Stimulated activated CD4-positive, alpha-beta T cell treated with anti-CD3 and anti-CD28 coated beads, Interleukin-1b, Interleukin-23, amount 100 ng/mL, for 24 hours (primary cell): ENCODE data around the gene CRKL.
A peak's percentile ranks its signal among the peaks of the same experiment; 100 is the strongest.

Experiments
- DNase-seq, 4 experiments: peaks; one replicate each; pipeline ENCODE4 v3.0.0-alpha.2; 2020; ENCODE audit warnings: low read depth in 4 of 4, low spot score in 1 of 4

CRKL gene

DNA sequence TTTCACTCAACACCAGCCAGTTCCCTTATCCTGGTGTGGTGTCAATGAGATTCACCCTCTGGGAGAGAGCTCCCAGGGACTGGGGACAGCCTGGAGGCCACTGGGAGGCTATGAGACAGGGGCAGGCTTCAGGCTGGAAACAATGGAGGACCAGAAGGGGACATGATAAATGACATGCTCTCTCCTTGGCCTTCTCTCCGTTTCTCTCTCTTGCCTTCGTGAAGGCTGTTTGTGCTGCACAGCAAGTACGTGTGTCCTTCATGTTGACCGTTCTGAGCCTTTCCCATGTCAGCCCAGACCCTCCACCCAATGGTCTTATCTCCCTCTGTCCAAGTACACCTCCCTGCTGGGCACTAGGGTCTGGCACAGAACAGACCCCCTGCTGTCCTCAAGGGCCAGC is 63.3 kb downstream of the CRKL start:
- no peak for DNase-seq

DNA sequence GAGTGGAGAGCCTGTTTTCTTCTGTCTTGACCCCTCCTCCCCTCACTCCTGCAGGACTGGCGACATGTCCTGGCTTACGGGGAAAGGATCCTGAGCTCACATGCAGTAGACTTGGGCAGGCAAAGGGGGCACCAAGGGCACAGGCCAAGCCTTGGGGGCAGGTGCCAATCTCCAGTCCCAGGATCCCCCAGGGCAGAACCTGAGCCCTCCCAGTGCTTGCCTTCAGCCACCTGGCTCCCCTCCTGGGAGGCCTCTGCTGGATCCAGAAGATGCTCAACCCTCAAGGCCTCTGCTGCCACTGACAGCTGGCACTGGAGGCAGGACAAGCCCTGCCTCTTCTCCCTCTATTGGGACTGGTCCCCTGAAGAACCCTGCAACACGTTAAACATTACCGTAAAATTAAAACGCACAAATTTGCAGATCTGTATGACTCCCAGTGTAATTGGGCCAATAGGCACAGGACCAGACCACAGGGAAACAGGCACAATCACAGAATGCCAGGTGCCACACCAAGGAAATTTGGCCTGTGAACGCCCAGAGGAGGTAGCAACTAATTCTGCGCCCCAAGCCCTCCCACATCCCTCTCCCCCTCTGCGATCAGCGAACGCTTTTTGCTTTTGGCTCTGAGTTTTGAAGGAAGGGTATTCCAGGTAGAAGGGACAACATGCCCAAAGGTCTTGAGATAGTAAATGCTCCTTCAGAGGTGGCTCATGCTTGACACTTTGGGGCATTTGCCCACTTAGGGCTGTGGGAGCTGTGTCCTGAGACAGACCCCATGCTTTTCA is 63.9 kb downstream of the CRKL start:
- no peak for DNase-seq

DNA sequence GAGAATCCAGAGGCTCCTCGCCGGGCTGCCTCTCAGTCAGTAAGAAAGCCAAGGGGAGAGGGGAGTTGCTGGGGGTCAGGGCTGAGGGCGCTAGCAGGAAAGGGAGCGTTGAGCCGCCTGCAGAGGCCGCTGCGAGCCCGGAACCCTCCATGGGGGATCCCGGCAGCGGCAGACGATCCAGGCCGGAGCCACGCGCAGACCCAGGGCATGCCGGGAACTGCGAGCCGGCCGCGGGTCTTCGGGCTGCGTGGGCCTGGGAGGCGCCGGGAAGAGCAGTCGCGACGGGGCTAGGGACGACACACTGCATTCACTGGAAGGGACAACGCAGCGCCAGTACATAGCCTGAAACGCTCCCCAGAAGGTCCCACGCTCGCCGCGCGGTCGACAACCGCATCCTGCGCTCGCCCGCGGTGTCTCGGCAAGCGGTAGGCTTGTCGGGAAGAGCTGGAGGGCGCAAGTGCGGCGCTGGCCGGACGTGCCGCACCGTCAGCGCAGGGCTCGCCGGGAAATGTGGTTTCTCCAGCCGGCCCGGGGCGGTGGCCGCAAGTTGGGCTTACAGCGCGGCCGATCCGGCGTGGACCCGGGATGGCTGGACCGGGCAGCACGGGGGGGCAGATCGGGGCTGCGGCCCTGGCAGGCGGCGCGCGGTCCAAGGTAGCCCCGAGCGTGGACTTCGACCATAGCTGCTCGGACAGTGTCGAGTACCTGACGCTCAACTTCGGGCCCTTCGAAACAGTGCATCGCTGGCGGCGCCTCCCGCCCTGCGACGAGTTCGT is 64.8 kb downstream of the CRKL start, which contains the start of gene LZTR1:
LZTR1 (plus strand) TSS at position 511 of the 776 bp plus-strand sequence; CDS start at position 586, 75 bp downstream.
- DNase-seq, result peak in 3 of 4 experiments; percentile 45 to 65 (median 64)

DNA sequence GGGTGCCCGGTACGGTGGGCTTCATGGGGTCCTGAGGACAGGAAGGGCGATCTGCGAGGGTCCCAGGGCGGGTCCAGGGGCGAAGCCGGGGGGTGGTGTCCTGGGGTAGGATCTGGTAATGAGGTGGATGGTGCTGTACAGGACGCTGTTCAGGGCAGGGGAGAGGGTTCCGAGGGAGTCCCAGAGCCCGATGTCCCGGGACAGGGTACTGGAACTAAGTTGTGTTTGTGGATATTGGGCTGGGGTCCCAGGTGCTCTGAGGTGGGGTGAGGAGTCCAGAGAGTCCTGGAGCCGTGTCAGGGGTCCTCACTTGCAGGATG is 65.3 kb downstream of the CRKL start:
- no peak for DNase-seq

DNA sequence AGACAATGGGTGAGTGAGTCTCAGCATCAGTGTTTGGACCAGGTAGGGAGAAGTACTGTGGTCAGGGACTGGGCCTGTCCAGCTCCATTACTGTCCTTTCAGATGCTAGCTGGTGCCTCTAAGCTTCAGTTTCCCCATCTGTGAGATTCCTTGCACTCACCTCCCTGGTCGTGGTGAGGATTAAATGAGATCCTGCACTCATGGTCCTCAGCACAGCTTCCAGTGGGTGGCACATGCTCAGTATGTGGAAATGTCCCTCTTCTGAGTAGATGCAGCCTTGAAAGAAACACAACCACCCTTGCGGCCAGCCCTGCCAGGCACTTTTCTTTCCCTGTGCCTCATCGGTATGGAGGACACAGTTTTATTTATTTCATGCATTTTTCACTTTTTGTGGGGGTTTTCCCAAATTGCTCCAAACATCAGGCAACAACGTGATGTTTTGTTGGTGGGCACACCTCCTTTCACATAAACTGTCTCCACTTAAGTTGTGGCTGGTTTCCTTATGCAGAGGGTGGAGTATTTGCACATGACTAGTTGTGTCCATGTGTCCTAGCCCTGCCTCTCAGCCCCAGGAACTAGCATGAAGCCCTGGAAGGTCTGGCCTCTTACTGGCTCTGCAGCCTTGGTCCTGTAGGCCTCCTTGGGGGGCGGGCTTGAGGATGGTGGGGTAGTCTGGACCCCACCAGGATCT is 66.0 kb downstream of the CRKL start:
- DNase-seq, result no peak

DNA sequence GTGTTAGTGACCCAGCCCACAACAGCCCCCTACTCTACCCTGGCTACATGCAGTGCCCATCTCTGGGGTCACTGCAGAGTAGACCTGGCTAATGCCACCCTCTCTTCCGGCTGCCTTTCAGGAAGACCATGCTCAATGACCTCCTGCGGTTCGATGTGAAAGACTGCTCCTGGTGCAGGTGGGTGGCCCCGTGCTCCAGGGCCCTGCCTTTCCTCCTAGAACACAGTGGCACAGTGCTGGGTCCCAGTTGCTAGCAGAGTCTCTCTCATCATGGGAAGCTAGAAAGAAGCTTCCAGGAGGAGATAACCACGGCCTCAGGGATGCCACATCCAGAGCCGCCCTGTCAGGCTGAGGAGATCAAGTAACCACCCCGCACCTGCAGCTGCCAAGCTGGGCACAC is 68.5 kb downstream of the CRKL start:
- DNase-seq, result no peak

DNA sequence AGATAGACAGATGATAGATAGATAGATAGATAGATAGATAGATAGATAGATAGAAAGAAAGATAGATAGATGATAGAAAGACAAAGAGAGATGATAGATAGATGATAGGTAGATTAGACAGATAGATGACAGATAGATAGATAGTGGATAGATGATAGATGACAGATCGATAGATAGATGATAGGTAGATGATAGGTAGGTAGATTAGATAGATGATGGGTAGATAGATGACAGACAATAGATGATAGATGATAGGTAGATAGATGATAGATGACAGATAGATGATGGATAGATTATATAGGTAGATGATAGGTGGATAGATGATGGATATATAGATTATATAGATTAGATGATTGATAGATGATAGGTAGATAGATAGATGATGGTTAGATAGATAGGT is 69.2 kb downstream of the CRKL start:
- no peak for DNase-seq

DNA sequence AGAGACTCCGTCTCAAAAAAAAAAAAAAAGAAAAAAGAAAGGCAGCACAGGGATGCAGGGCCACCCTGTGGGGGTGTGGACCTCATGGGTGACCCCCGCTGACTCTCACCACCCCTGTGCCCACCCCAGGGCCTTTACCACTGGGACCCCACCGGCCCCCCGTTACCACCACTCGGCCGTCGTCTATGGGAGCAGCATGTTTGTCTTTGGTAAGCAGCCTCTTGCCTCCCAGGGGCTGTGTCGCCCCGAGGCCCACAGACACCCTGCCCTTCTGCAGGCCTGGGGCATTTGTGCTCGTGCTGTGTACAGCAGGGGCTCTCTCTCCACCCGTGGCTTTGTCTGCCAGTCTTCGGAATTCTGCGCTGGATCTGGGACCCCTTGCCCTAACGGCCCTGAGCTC is 70.2 kb downstream of the CRKL start:
- DNase-seq, result no peak

DNA sequence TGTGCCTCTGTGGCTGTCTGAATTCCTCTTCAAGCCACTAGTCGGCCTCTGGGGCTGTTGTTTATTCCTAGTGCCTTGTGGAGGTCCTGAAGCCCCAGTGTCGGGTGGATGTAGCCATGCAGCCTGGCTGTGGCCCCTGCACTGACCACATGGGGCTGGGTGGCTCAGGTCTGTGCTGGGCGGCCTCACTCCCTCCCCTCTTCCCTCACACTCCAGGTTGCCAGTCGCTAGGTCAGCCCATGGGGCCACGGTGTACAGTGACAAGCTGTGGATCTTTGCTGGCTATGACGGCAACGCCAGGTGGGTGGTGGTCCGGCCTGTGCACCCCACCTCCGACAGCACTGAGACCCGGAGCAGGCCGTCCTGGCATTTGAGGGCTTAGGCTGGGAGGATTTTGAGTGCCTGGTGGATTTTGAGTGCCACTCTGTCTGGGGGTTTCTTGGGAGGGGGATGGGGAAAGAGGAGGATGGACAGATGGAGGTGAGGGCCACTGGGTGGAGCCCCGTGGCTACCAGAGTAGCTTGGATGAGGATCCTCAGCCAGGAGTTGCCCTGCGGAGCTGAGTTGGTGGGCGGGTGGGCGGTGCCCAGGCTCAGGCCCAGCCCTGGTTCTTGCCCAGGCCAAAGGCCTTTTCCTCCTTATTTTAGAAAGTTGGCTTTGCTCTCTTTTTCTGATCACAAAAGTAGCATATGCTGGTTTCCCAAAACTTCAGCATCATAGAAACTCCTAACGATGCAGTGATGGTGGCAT is 71.5 kb downstream of the CRKL start:
- DNase-seq, result no peak

DNA sequence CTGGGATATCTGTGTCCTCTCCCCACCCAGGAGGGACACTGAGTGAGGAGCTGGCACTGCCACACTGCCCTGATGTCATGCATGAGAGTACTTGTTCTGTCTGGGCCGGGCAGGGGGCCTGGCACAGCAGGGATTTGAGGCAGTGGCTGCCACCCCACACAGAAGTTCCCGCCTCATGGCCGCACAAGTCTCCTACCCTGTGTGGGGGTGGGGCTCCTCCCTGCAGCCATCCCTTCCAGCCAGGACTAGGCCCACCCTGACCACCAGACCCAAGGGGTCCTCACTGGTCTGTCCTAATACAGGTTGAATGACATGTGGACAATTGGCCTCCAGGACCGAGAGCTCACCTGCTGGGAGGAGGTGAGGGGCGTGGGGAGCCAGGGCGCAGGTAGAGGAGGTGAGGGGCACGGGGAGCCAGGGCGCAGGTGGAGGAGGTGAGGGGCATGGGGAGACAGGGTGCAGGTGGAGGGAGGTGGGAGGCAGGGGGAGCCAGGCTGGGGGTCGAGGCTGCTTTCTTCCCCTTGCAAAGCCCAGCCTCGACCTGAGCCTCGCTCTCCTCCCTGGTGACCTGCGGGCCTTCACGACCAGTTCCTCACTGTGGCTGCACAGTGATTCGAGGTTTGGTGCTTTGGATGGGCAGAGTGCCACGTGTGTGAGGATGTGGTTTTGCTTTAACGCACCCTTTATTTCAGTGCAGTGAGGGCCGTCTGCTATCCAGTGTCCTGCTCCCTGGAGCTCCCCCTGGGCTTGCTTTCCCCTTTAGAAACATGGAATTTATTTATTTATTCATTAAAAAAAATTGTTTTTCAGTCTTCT is 72.3 kb downstream of the CRKL start:
- no peak for DNase-seq

DNA sequence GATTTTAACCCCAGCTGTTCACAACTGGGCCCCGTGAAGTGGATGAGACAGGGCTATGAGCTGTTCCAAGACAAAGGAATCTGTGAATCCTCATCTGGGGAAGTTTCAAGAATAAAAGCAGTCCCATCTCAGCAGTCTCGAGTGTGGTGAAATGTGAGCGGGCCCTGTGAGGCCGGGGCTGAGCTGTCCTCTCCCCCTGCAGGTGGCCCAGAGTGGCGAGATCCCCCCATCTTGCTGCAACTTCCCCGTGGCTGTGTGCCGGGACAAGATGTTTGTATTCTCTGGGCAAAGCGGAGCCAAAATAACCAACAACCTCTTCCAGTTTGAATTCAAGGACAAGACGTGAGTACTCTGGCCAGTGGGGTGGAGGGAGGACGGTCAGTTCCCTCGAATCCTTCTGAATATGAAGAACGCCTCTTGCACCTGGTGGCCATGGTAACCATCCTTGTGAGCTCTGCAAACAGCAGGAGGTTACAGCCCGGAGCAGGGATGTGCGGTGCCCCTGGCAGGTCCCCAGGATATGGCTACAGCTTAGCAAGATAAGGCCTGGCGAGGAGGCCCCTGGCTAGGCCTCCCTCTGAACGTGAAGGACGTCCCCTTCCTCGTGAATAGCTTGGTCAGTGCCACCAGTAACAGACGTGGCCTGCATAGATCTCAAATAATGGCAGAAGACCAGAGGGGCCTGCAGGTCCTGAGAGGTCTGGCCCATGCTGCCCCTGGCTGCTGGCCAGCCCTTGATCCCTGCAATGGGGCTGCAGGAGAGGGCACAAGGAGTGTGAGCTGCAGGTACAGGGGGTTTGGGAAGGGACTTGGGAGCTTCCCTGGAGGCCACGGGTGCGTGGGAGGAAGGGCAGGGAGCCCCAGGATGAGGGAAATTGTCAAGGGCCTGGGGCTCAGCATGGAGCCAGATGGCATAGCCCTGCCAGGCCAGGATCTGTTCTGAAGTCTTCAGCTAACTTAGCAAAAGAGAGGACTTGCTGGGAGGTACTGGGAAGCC is 73.3 kb downstream of the CRKL start:
- DNase-seq, result no peak

DNA sequence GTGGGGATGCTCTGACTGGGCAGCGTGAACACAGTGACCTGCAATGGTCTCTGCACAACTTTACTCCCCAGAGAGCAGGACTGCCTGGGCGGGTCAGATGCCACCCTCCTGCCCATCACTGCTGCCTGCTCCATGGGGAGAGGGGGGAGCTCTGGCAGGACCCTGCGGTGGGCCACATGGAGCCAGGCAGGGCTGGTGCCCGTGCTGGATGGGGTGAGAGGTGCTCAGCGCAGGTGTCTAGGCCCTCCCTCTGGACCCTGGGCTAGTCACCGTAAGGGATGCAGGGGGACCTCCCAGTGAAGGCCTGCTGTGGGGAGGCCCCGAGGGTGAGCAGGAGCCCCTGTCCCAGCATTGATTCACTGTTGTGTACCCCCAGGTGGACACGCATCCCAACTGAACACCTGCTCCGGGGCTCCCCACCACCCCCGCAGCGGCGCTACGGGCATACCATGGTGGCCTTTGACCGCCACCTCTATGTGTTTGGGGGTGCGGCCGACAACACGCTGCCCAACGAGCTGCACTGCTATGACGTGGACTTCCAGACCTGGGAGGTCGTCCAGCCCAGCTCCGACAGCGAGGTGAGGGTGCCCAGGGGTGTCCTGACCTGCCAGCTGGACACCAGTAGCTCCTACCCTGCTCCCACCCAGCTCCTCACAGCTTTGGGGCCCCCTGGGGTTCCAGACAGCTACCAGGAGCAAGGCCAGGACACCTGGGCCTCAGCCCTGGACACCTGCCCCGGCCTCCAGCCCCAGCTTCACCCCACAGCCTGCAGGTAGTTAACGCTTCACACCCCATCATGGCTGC is 74.2 kb downstream of the CRKL start:
- no peak for DNase-seq

DNA sequence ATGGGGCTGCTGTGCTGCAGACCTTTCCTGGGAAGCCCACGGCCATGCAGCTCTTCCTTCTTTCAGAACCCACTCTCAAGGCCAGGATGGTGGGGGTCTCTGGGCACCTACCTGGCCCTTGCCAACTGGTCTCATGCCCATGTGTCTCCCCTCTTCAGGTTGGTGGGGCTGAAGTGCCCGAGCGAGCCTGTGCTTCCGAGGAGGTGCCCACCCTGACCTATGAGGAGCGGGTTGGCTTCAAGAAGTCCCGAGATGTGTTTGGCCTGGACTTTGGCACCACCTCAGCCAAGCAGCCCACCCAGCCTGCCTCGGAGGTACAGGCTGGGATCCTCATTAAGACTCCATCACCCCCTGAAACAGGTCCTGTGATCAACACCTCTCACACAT is 74.8 kb downstream of the CRKL start:
- no peak for DNase-seq

DNA sequence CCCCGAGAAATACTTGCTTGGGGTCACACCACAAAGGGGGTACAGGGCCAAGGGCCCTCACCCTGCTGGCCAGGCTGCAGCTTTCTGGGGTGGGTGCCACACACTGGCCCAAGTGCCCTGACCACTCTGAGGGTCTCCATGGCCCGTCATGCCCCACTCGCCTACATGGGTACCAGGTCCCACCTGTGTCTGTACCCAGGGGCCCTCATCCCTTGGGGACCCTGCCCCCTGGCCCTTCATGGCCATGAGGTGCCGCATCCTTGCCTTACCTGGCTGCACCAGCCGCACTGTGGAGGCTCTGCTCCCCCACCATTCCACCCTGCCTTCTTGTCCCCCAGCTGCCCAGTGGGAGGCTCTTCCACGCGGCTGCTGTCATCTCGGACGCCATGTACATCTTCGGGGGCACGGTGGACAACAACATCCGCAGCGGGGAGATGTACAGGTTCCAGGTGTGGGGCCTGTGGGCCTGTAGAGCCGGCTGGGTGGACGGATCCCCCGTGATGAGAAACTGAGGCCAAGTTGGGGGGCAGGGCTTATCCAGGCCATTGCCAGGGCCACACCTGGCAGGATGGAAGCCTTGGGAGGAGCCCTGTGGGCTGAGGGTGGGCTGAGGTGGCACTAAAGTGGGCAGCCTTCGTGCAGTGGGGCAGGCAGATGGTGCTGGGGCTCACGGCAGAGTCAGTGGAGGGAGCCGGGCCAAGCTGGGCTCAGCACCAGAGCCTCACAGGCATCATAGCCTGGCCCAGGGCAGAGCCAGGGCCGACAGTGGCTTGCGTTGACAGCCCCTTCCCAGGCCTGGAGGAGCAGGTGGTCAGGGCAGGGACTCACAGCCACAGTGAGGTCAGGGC is 75.5 kb downstream of the CRKL start:
- no peak for DNase-seq

DNA sequence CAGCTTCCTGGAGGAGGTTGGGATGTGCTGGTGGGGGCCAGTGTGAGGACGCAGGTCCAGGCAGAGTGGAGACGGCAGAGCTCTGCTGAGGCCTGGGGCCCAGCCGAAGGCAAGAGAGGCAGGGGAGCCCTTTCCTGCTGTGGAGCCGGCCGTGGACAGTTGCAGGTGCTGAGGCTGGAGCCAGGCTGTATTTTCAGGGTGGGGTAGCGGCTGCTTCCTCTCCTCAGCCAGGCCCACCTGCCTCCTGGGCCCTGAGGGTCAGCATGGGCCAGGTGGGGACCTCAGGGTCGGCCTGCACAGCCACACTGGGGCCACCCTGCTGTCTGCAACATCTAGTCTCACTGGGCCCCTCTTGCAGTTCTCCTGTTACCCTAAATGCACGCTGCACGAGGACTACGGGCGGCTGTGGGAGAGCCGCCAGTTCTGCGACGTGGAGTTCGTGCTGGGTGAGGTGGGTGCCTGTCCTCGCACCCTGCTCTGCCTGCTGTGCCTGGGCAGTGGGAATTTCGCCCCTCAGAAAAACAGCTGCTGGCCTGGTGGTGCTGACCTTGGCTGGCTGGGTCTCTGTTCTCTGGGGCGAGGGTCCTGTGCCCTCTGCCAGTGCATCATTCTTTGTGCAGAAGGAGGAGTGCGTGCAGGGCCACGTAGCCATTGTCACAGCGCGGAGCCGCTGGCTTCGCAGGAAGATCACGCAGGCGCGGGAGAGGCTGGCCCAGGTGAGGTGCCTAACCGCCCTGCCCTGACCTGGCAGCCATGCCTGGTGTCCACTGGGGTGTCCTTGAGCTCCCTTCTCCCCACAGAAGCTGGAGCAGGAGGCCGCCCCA is 76.3 kb downstream of the CRKL start:
- no peak for DNase-seq

DNA sequence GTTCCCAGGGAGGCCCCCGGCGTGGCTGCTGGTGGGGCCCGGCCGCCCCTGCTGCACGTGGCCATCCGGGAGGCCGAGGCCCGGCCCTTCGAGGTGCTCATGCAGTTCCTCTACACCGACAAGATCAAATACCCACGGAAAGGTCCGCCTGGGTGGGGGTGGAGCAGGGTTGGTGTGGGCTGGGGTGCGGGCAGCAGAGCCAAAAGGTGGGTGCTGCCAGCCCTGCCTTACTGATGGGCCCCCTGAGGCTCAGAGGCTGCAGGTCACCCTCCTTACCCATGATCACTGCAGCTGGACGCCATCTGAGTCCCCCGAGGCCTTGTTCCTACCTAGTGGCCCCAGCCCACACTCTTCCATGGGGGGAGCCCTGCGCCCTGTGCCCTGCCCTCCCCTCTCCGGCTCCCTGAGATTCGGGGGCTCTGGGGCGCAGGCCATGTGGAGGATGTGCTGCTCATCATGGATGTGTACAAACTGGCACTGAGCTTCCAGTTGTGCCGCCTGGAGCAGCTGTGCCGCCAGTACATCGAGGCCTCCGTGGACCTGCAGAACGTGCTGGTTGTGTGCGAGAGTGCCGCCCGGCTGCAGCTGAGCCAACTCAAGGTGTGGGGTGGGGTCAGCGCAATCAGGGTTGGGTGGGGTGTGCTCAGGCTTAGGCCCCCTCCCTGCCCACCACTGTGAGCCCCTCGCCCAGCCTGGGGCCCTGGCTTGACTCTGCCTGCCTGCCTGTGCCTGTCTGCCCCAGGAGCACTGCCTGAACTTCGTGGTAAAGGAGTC is 77.1 kb downstream of the CRKL start:
- DNase-seq, result no peak
